Muscle layer of duodenum (tissue), 2 donors: Measurements from ENCODE around the gene UBL7.

Source experiments
- H3K27ac ChIP-seq: one replicate; pipeline ENCODE4 v1.7.0; 2013; ENCODE audit warnings: mild to moderate bottlenecking, low read length
- H3K27me3 ChIP-seq: one replicate; pipeline ENCODE4 v1.7.0; 2013; ENCODE audit warnings: low read depth, mild to moderate bottlenecking, control low read depth, low read length
- H3K36me3 ChIP-seq, 2 donors: one replicate each; pipeline ENCODE4 v1.7.0; 2013; ENCODE audit warnings: low read length in 2 of 2, control low read depth in 1 of 2, mild to moderate bottlenecking in 1 of 2; ENCODE audit not compliant: insufficient read depth in 2 of 2, control insufficient read depth in 1 of 2
- H3K4me1 ChIP-seq, 2 donors: one replicate each; pipeline ENCODE4 v1.7.0; 2013; ENCODE audit warnings: low read length in 2 of 2, mild to moderate bottlenecking in 2 of 2, control low read depth in 1 of 2, moderate library complexity in 1 of 2; ENCODE audit not compliant: insufficient read depth in 2 of 2, control insufficient read depth in 1 of 2
- H3K4me3 ChIP-seq, 2 donors: one replicate each; pipeline ENCODE4 v1.7.0; 2013; ENCODE audit warnings: low read length in 2 of 2, low read depth in 1 of 2, mild to moderate bottlenecking in 1 of 2
- H3K9me3 ChIP-seq, 2 donors: one replicate each; pipeline ENCODE4 v1.7.0; 2013; ENCODE audit warnings: low read length in 2 of 2, control low read depth in 1 of 2, mild to moderate bottlenecking in 1 of 2; ENCODE audit not compliant: control insufficient read depth in 1 of 2
- donor health status: healthy.

The UBL7 gene

DNA sequence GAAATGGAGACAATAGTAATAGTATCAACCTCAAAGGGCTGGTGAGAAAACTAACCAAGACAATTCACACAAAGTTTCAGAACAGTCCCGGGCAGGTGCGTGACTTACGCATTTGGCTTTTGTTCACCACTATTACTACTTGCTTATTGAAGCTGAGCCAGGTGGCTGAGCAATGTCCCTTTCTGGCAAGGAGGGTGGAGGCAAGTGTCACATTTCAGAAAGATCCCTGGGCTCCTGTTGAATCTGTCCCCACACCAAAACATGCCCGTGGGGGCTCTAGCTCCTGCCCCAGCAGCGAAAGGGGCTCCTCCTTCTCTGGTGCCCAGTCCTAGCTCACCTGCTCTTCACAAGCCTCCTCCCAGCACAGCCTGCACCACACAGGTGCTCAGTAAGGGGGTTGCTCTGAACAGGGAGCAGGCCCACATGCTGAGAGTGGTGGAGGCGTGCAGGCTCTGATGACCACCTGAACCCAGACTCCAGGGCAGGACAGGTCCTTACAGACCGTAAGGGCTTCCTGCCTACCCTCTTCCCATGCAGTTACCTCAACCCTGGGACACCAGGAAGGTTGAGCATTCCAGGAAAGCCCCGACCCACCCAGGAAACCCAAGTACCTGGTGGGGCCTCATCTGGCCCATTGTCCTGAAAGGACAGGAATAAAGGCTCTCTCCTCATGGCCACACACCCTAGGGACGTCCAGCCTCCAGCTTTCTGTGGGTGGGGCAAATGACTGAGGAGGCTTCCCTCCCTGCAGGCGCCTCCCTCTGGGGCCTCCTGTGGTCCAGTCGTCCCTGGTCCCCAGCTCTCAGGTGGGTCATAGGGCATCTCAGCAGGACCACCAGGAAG, 59.8 kb downstream of the UBL7 start:
- Histone ChIP-seq H3K4me1 (peaks cover 0 to 5% of the 10 kb centered on the region in 2 donors), H3K9me3 (no peaks in the 10 kb centered on the region), H3K36me3 (no peaks in the 10 kb centered on the region), H3K27me3 (no peaks in the 10 kb centered on the region), H3K4me3 (no peak overlapping the region), H3K27ac (no peak overlapping the region)

DNA sequence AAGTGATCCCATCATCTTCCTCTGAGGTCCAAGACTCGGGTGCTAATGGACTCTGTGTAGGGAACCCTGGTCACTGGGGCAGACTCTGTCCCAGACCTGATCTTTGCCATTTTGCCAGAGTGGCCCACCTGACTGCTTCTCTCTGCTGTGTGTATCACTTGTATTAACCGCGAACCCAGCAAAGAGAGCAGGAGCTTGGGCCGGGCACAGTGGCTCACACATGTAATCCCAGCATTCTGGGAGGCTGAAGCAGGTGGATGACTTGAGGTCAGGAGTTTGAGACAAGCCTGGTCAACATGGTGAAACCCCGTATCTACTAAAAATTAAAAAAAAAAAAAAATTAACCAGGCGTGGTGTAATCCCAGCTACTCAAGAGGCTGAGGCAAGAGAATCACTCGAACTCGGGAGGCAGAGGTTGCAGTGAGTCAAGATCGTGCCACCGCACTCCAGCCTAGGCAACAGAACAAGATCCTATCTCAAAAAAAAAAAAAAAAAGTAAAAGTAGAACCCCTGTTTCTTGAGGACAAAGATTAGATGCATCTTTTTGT, 60.6 kb downstream of the UBL7 start:
- Histone ChIP-seq H3K27me3 (no peaks in the 10 kb centered on the region), H3K27ac (no peak overlapping the region)

DNA sequence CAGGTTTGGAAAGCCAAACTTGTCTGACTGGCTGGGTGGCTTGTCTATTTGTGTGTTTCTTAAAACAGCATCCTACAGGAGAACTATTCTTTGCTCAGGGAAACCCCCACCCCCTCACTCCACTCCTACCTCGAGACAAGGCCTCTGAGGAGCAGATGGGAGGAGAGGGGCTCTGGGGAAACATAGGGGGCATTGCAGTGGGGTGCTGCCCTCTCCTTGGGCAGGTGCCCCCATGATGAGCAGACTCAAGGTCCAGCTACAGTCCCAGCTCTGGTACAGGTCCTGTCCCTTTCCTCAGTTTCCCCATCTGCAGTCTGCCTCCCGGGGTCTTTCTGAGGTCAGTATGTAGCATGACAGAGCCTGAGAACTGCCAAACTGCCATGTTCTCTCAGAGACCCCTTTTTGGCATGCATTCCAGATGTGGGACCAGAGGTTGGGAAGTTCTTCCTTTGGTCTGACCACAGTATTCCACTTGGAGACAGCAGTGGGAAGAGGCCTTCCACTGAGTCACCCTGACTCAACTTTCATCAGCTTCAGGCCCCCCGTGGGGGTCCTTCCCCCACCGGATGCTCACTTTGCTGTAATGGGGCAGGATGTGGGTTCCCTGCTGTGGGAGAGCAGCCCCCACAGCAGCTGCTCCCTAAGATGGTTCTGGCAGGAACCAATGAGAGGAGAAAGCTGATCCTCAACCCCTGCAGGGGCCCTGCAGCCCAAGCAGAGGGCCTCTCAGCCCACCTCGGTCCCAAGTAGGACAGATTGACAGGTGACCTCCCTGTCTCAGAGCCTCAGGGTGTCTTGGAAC, 61.2 kb downstream of the UBL7 start:
- peaks cover 0 to 5% of the 10 kb centered on the region in 2 donors for H3K4me1 ChIP-seq
- no peak overlapping the region for H3K27ac ChIP-seq
- H3K9me3 ChIP-seq, result no peaks in the 10 kb centered on the region
- H3K4me3 ChIP-seq, result no peak overlapping the region
- H3K27me3 ChIP-seq, result no peaks in the 10 kb centered on the region
- no peaks in the 10 kb centered on the region for H3K36me3 ChIP-seq

More for the DNA sequence above, 60.6 kb downstream of the UBL7 start:
- H3K9me3 ChIP-seq, result no peaks in the 10 kb centered on the region
- peaks cover 0 to 5% of the 10 kb centered on the region in 2 donors for H3K4me1 ChIP-seq
- no peak overlapping the region for H3K4me3 ChIP-seq
- no peaks in the 10 kb centered on the region for H3K36me3 ChIP-seq

DNA sequence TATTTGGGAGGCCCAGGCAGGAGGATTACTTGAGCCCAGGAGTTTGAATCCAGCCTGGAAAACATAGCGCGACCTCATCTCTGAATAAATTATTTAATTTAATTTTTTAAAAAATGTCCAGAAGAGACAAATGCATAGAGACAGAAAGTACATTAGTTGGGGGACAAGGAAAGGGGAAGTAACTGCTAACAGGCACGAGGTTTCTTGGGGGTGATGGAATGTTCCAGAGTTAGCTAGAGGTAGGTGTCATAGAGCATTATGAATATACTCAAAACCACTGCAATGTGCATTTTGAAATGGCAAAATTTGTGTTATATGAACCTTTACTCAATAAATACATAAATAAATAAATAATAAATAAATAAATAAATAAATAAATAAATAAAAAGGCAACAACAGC, 61.9 kb downstream of the UBL7 start:
- no peak overlapping the region for H3K4me3 ChIP-seq
- no peaks in the 10 kb centered on the region for H3K27me3 ChIP-seq
- no peaks in the 10 kb centered on the region for H3K9me3 ChIP-seq
- no peaks in the 10 kb centered on the region for H3K36me3 ChIP-seq
- peaks cover 0 to 5% of the 10 kb centered on the region in 2 donors for H3K4me1 ChIP-seq
- H3K27ac ChIP-seq, result no peak overlapping the region

DNA sequence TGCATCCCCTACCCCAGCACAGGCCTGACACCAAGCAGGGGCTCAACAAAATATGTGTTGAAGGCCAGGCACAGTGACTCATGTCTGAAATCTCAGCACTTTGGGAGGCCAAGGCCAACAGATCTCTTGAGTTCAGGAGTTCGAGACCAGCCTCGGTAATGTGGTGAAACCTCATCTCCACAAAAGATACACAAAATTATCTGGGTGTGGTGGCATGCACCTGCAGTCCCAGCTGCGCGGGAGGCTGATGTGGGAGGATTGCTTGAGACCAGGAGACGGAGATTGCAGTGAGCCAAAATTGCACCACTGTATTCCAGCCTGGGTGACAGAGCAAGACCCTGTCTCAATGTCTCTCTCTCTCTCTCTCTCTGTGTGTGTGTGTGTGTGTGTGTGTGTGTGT, 62.8 kb downstream of the UBL7 start:
- H3K36me3 ChIP-seq, result no peaks in the 10 kb centered on the region
- no peak overlapping the region for H3K27ac ChIP-seq
- no peaks in the 10 kb centered on the region for H3K27me3 ChIP-seq
- no peaks in the 10 kb centered on the region for H3K4me1 ChIP-seq
- no peaks in the 10 kb centered on the region for H3K9me3 ChIP-seq
- no peak overlapping the region for H3K4me3 ChIP-seq

DNA sequence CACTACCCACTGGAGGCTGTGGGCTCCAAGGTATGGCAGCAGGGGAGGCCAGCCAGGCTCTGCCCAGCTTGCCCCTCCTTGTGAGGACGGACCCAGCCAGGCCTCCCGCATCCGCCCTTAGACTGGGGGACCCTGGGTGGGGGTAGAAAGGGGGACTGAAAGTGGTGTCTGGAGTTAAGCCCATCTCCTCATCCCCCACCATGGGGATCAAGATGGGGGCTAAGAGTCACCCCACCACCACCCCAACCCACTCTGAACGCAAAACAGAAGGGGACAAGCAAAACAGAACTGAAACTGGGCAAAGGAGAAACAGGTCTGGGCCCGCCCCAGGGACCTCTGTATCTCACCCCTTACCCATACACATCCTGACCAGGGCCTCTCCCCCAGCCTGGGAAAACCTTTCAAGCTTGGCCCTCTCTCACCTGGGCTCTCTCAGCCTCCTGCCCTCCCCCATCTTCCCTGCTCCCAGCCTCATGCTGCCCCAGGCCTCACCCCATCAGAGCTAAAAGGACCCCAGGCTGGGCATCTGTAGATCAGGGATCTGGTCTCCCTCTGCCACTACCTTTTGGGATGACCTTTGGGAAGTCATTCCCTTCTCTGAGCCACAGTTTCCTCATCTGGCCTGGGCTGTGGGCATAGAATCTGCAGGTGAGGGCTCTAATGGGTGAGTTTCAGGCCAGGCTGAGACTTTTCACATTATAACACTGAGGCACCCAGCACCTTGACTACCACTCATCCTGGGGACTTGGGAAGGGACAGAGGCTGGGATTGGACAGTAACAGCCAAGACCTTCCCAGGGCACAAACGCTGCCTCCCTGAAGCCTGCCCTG, 63.5 kb downstream of the UBL7 start:
- no peaks in the 10 kb centered on the region for H3K4me1 ChIP-seq
- H3K27me3 ChIP-seq, result no peaks in the 10 kb centered on the region
- no peaks in the 10 kb centered on the region for H3K36me3 ChIP-seq
- no peak overlapping the region for H3K4me3 ChIP-seq
- no peaks in the 10 kb centered on the region for H3K9me3 ChIP-seq
- no peak overlapping the region for H3K27ac ChIP-seq

DNA sequence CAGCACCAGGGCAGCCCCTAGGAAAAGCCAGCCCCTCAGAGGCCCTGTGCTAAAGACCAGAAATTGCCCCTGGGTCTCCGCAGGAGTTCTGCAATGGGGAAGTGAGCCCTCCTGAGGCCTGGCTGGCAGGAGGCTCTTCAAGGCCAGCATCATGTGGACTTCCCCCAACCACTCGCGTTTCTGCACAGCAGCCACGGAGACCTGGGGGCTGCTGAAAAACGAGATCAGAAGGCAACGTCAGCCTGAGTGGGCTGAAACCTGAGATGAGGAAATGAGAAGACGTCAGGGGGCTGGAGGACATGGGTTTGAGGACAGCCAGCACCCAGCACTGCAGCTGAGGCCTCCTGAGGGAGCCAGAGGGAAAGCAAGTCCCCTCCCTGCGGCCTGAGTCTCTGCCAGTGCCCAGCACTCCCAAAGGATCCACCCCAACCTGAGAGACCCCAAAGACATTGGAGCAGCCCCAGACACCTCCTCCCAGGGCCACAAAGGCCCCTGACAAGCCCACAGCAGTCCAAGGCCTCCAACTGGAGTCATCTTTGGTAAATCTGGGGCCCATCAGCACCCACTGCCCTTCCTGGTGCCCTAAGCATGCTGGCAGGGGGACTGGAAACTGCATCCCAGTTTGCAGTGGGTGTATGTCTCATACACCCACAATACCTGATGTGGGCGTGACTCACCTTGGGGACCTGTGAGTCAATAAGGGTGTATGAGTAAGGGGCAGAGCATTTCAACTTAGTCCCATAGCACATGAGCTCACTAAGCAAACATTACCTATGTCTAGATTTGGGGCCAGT, 64.3 kb downstream of the UBL7 start:
- Histone ChIP-seq H3K4me1 (no peaks in the 10 kb centered on the region), H3K9me3 (no peaks in the 10 kb centered on the region), H3K27ac (no peak overlapping the region), H3K36me3 (no peaks in the 10 kb centered on the region), H3K27me3 (no peaks in the 10 kb centered on the region), H3K4me3 (no peak overlapping the region)

DNA sequence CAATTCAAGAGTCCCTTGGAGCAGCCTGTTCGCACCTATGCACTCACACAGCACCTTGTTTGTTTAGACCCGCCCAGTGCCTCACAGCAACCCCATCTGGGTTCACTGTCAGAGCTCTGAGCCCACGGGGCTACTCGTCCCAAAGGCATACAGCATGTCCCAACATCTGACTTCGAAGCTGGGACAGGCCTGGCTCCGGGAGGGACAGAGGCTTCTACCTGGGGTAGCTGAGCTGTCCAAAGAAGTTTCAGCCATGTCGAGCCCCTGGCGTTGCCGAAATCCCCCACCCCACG, 64.9 kb downstream of the UBL7 start:
- no peaks in the 10 kb centered on the region for H3K27me3 ChIP-seq
- H3K9me3 ChIP-seq, result no peaks in the 10 kb centered on the region
- no peak overlapping the region for H3K4me3 ChIP-seq
- H3K27ac ChIP-seq, result no peak overlapping the region
- no peaks in the 10 kb centered on the region for H3K4me1 ChIP-seq
- H3K36me3 ChIP-seq, result no peaks in the 10 kb centered on the region
